PC-9 (cell line): ENCODE results near the gene RSBN1L. TPM values are rescaled to one million over a fixed set of nuclear protein-coding genes. Genes with fewer than 3 reads are reported as not detected.

Experiments
- BruUV-seq: library from RNA; stranded (reverse); fragments of 400-500 nt; replicated peaks from 2 replicates; lab custom pipeline; 2021; lab: Mats Ljungman, UMichigan
- CTCF ChIA-PET: fragments of 300-600 bp; sonication (Branson Sonifier 250); formaldehyde crosslinking; loops from one replicate; lab custom pipeline; 2022; ENCODE audit warnings: antibody characterized with exemption; lab: Charles Lee
- POLR2A ChIA-PET: fragments of 300-600 bp; sonication (Branson Sonifier 250); formaldehyde crosslinking; loops from one replicate; lab custom pipeline; 2022; ENCODE audit warnings: antibody characterized with exemption; ENCODE audit not compliant: unreplicated experiment; lab: Charles Lee
- DNase-seq, 2 experiments: peaks; one replicate each; pipeline versions ENCODE4 v3.0.0 to v3.0.0-alpha.2; 2015 to 2022; ENCODE audit warnings: mixed read lengths in 1 of 2
- H2AFZ ChIP-seq: fragments of 200-600 bp; sonication (generic); 2 replicates; pipeline ENCODE4 v1.8.1; 2017; ENCODE audit warnings: antibody characterized with exemption
- H3F3A ChIP-seq: fragments of 200-600 bp; sonication (generic); 2 replicates; pipeline ENCODE4 v1.8.1; 2017; ENCODE audit warnings: antibody characterized with exemption, mild to moderate bottlenecking, low read depth; ENCODE audit not compliant: insufficient read depth
- H3K27ac ChIP-seq: fragments of 200-600 bp; sonication (generic); 2 replicates; pipeline ENCODE4 v1.6.1; 2016; ENCODE audit warnings: mixed run types
- H3K27me3 ChIP-seq: fragments of 200-600 bp; sonication (generic); 2 replicates; pipeline ENCODE4 v1.6.1; 2016; ENCODE audit warnings: low read depth, mixed run types; ENCODE audit not compliant: insufficient read depth
- H3K36me3 ChIP-seq: fragments of 200-600 bp; sonication (generic); 2 replicates; pipeline ENCODE4 v1.6.1; 2016; ENCODE audit warnings: low read depth, mixed run types
- H3K4me1 ChIP-seq: fragments of 200-600 bp; sonication (generic); replicated peaks from 2 replicates; pipeline ENCODE4 v1.6.1; 2016; ENCODE audit warnings: mixed run types; ENCODE audit not compliant: insufficient read depth
- H3K4me2 ChIP-seq: fragments of 200-600 bp; sonication (generic); 2 replicates; pipeline ENCODE4 v1.6.1; 2017; ENCODE audit warnings: mixed run types
- H3K4me3 ChIP-seq: fragments of 200-600 bp; sonication (generic); 2 replicates; pipeline ENCODE4 v1.6.1; 2016; ENCODE audit warnings: mixed run types
- H3K79me2 ChIP-seq: fragments of 200-600 bp; sonication (generic); 2 replicates; pipeline ENCODE4 v1.6.1; 2017; ENCODE audit warnings: low read depth, mixed run types
- H3K9me2 ChIP-seq: fragments of 200-600 bp; sonication (generic); 2 replicates; pipeline ENCODE4 v1.8.1; 2017; ENCODE audit warnings: mild to moderate bottlenecking; ENCODE audit not compliant: insufficient read depth
- H3K9me3 ChIP-seq: fragments of 200-600 bp; sonication (generic); 2 replicates; pipeline ENCODE4 v1.8.1; 2016; ENCODE audit warnings: low read depth; ENCODE audit not compliant: insufficient read depth
- H4K20me1 ChIP-seq: fragments of 200-600 bp; sonication (generic); 2 replicates; pipeline ENCODE4 v1.8.1; 2017; ENCODE audit not compliant: insufficient read depth
- CTCF ChIP-seq: fragments of 200-600 bp; sonication (generic); conservative IDR thresholded peaks from 2 replicates; pipeline ENCODE4 v1.6.1; 2017; ENCODE audit warnings: mixed run types, antibody characterized with exemption, mild to moderate bottlenecking, moderate library complexity
- EZH2 ChIP-seq: fragments of 200-600 bp; sonication (generic); IDR thresholded peaks from 2 replicates; pipeline ENCODE4 v1.8.0; 2017; ENCODE audit warnings: antibody characterized with exemption, low read depth
- intact Hi-C: fragments of 100-400 bp; cut with micrococcal nuclease; formaldehyde crosslinking; loops from one replicate; pipeline ENCODE4 v1.10.0; 2022; ENCODE audit not compliant: unreplicated experiment
- total RNA-seq: library from RNA; stranded (reverse); gene quantifications from 2 replicates; pipeline ENCODE4 v1.2.3, GENCODE V29; 2021

The RSBN1L gene
- total RNA-seq, 1 experiment from 2014 or later, result 20.7 TPM

- Histone ChIP-seq H3K9me3 (no peaks in the 10 kb centered on the region), H3K27me3 (no peaks in the 10 kb centered on the region), H3K9me2 (no peaks in the 10 kb centered on the region), H3K4me3 (no peak overlapping the region), H4K20me1 (no peaks in the 10 kb centered on the region), H3K79me2 (peaks cover 81% of the 10 kb centered on the region), H3K4me1 (no peaks in the 10 kb centered on the region), H3K27ac (no peak overlapping the region), H3K36me3 (0 out of 2 replicates have a peak, but pooled peaks cover 4% of the 10 kb centered on the region), H3F3A (0 out of 2 replicates have a peak, but pooled peaks cover 6% of the 10 kb centered on the region), H2AFZ (no peak overlapping the region), H3K4me2 (no peak overlapping the region)
- POLR2A ChIA-PET, result interaction anchor here (0.6 kb wide), 1 partner anchor 424 kb away, joined by 11 read pairs; no protein-coding TSS in a partner anchor
- no peak for DNase-seq
- no TSS peak for BruUV-seq
- CTCF ChIA-PET, result interaction anchor here (0.6 to 0.7 kb wide), 2 partner anchors 49 to 1824 kb away, joined by 3 to 6 read pairs; no protein-coding TSS in a partner anchor
- TF ChIP-seq CTCF, result no peak
- TF ChIP-seq EZH2, result no peak
- intact Hi-C loops, result no loop called here
These were observed 11.3 kb downstream of the RSBN1L start for GRCh38 chr7:77707504-77707992.

- no peak overlapping the region for H3K27ac ChIP-seq
- H3K9me3 ChIP-seq, result no peaks in the 10 kb centered on the region; the same call in 1 of the 2 replicates
- H3K9me2 ChIP-seq, result no peaks in the 10 kb centered on the region
- H2AFZ ChIP-seq, result no peak overlapping the region
- intact Hi-C loops, result no loop called here
- BruUV-seq, result no TSS peak
- no peaks in the 10 kb centered on the region for H3K4me1 ChIP-seq
- no peak overlapping the region for H3K4me2 ChIP-seq
- no peak overlapping the region for H3K4me3 ChIP-seq
- H3K36me3 ChIP-seq, result 0 out of 2 replicates have a peak, but pooled peaks cover 4% of the 10 kb centered on the region
- POLR2A ChIA-PET, result no interaction called here
- H3F3A ChIP-seq, result no peaks in the 10 kb centered on the region; the same call in 1 of the 2 replicates
- no peak for TF ChIP-seq CTCF
- no peak for TF ChIP-seq EZH2
- H3K27me3 ChIP-seq, result no peaks in the 10 kb centered on the region
- CTCF ChIA-PET, result no interaction called here
- no peaks in the 10 kb centered on the region for H4K20me1 ChIP-seq
- peaks cover 74% of the 10 kb centered on the region for H3K79me2 ChIP-seq
- DNase-seq, result no peak
These were observed 13.8 kb downstream of the RSBN1L start for GRCh38 chr7:77710067-77710466.

- no peak overlapping the region for H2AFZ ChIP-seq
- no peaks in the 10 kb centered on the region; the same call in 1 of the 2 replicates for H3F3A ChIP-seq
- H3K36me3 ChIP-seq, result 0 out of 2 replicates have a peak, but pooled peaks cover 4% of the 10 kb centered on the region
- intact Hi-C loops, result no loop called here
- no peaks in the 10 kb centered on the region; the same call in 1 of the 2 replicates for H3K9me3 ChIP-seq
- BruUV-seq, result no TSS peak
- H3K79me2 ChIP-seq, result peaks cover 74% of the 10 kb centered on the region
- H3K27me3 ChIP-seq, result no peaks in the 10 kb centered on the region
- no peak overlapping the region for H3K4me2 ChIP-seq
- H3K9me2 ChIP-seq, result no peaks in the 10 kb centered on the region
- H3K27ac ChIP-seq, result no peak overlapping the region
- H3K4me1 ChIP-seq, result no peaks in the 10 kb centered on the region
- TF ChIP-seq CTCF (no peak), EZH2 (no peak)
- no peak overlapping the region for H3K4me3 ChIP-seq
- no peak for DNase-seq
- CTCF ChIA-PET, result no interaction called here
- no peaks in the 10 kb centered on the region for H4K20me1 ChIP-seq
- POLR2A ChIA-PET, result interaction anchor here (0.7 kb wide), 1 partner anchor 950 kb away, joined by 26 read pairs; no protein-coding TSS in a partner anchor
These were observed 14.6 kb downstream of the RSBN1L start for GRCh38 chr7:77710861-77711260.
